GM13977 (cell line): ENCODE results near the gene AP2A1.

Experiments
- DNase-seq: peaks from one replicate; pipeline ENCODE4 v3.0.0; 2012; ENCODE audit warnings: low spot score
- CTCF ChIP-seq: IDR thresholded peaks from 2 replicates; pipeline ENCODE4 v1.5.1; 2012; ENCODE audit warnings: mild to moderate bottlenecking, control low read depth; ENCODE audit not compliant: insufficient read depth; ENCODE audit errors: extremely low read depth, missing control alignments
- in situ Hi-C: fragments of 300-500 bp; cut with MboI; formaldehyde crosslinking; loops from one replicate; pipeline ENCODE4 v1.12.0; 2022; ENCODE audit warnings: low sequenced_read_pairs, low pct_unique_long_range_greater_than_20kb, mixed read lengths, inconsistent platforms; ENCODE audit not compliant: unreplicated experiment

Gene AP2A1

GRCh38 chr19:49855676-49856573 is 89.1 kb downstream of the AP2A1 start:
- in situ Hi-C loops, result no loop called here
- DNase-seq, result no peak
- no peak for TF ChIP-seq CTCF

GRCh38 chr19:49856574-49857021 is 89.8 kb downstream of the AP2A1 start:
- no peak for DNase-seq
- in situ Hi-C loops, result no loop called here
- TF ChIP-seq CTCF, result no peak
